ENCODE results near the gene MEX3D.
"Not testable (repeated sequence)": the region's sequence is repeated elsewhere in the genome, so short reads cannot be mapped to it uniquely, and the experiment has no call there.

MEX3D gene

DNA sequence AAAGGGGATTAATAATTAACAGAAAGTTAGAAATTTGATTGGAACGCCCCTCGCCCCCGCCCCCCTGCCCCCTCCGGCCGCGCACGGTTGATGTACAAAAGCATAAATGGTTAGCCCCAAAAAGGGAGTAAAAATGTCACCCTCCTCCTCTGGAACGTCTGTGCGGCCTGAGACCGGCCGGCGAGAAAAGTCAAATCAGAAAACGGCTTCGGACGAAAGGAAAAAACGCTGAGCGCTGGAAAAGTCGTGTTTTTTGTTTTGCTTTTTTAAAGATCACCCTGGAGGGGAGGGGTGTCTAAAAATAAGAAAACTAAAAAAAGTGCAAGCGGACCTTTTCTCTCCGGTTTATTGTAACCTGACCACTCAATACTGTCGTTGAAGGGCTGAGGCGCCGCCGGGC lies 13.2 kb downstream of the MEX3D start:
- H3K4me3 Mint-ChIP-seq, result no peak overlapping the region
- no peaks in the 10 kb centered on the region for H3K4me1 Mint-ChIP-seq
- no peak overlapping the region for H3K27ac Mint-ChIP-seq
- DNase-seq, result no peak
- H3K27me3 Mint-ChIP-seq, result peaks cover 11% of the 10 kb centered on the region
- CTCF ChIA-PET, result no interaction called here
- no peaks in the 10 kb centered on the region for H3K9me3 Mint-ChIP-seq
- no peaks in the 10 kb centered on the region for H3K36me3 Mint-ChIP-seq

DNA sequence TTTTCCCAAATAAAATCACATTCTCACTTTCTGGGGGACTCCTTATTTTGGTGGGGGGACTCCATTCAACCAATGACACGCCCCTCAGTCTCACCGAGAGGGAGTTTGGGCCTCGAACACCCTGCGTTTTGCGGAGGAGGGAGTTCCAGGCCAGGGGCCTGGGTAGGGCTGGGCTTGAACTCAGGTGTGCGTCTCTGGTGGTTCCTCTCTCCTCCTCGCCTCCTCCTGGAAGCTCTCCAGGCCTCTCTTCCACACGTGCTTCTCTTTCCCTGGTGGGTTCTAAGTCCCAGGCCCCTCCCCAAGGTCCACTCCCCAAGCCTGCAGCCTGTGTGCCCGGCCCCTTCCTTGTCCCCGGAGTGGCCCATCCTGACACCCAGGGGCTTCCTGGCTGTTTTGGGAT lies 14.7 kb downstream of the MEX3D start:
- DNase-seq, result no peak
- Mint-ChIP-seq H3K4me1 (no peaks in the 10 kb centered on the region), H3K27ac (no peak overlapping the region), H3K9me3 (no peaks in the 10 kb centered on the region), H3K4me3 (no peak overlapping the region), H3K27me3 (peaks cover 15% of the 10 kb centered on the region), H3K36me3 (no peaks in the 10 kb centered on the region)
- CTCF ChIA-PET, result interaction anchor here (1.3 kb wide), 1 partner anchor 119 kb away, joined by 3 read pairs; no protein-coding TSS in a partner anchor

DNA sequence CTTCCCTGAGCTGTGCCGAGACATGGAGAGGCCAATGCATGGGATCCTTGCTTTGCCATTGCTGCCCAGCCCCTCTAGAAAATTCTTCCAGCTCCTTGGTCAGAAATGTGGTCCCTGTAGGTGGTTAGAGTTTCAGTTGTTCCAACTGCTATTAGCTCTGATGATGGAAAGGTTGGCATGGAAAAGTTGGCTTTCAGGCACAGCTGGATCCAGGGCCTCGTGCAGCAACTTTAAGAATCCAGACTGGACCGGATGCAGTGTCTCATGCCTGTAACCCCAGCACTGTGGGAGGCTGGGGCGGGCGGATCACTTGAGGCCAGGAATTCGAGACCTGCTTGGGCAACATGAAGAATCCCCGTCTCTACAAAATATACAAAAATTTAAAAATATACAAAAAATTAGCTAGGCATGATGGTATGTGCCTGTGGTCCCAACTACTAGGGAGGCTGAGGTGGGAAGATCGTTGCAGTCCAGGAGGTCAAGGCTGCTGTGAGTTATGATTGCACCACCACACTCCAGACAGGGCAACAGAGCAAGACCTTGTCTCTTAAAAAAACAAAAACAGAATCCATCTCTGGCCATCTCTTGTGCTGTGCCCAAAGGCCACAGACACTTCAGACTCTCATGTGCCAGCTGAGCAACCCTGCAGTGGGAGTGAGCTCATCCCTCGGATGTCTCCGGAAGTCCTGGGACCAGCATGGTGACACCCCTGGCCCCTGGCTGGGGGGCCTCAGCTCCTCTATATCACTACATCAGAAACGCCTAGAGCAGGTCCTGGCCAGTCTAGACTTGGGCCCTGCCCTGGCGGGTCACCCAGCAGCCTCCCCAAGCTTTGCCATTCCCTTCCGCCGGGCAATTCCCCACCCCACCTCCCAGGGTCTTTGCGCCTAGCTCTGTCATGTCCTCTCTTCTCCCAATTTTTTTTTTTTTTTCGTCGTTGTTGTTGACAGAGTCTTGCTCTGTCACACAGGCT lies 16.8 kb downstream of the MEX3D start:
- H3K27ac Mint-ChIP-seq, result no peak overlapping the region
- H3K4me1 Mint-ChIP-seq, result no peaks in the 10 kb centered on the region
- H3K27me3 Mint-ChIP-seq, result peaks cover 25% of the 10 kb centered on the region
- H3K4me3 Mint-ChIP-seq, result no peak overlapping the region
- CTCF ChIA-PET, result no interaction called here
- no peaks in the 10 kb centered on the region for H3K36me3 Mint-ChIP-seq
- no peak for DNase-seq
- no peaks in the 10 kb centered on the region for H3K9me3 Mint-ChIP-seq

DNA sequence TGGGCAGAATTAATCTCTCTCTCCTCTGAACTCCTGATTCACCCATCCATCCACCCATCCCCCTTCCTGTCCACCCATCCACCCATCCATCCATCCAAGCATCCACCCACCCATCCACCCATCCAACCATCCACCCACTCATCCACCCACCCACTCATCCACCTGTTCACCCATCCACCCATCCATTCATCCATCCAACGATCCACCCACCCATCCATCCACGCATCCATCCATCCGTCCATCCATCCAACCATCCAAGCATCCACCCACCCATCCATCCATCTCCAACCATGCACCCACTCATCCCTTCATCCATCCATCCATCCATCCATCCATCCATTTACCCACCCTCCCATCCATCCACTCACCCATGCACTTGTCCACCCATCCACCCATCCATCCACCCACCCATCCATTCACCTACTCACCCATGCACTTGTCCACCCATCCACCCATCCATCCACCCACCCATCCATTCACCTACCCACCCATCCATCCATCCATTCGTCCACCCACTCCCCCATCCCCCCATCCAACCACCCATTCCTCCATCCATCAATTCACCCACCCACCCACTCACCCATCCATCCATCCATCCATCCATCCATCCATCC lies 18.7 kb downstream of the MEX3D start:
- peaks cover 44% of the 10 kb centered on the region for H3K27me3 Mint-ChIP-seq
- no peaks in the 10 kb centered on the region for H3K36me3 Mint-ChIP-seq
- no peaks in the 10 kb centered on the region for H3K9me3 Mint-ChIP-seq
- no peak overlapping the region for H3K4me3 Mint-ChIP-seq
- peaks cover 4% of the 10 kb centered on the region for H3K4me1 Mint-ChIP-seq
- no peak overlapping the region for H3K27ac Mint-ChIP-seq
- no peak for DNase-seq
- CTCF ChIA-PET, result no interaction called here

DNA sequence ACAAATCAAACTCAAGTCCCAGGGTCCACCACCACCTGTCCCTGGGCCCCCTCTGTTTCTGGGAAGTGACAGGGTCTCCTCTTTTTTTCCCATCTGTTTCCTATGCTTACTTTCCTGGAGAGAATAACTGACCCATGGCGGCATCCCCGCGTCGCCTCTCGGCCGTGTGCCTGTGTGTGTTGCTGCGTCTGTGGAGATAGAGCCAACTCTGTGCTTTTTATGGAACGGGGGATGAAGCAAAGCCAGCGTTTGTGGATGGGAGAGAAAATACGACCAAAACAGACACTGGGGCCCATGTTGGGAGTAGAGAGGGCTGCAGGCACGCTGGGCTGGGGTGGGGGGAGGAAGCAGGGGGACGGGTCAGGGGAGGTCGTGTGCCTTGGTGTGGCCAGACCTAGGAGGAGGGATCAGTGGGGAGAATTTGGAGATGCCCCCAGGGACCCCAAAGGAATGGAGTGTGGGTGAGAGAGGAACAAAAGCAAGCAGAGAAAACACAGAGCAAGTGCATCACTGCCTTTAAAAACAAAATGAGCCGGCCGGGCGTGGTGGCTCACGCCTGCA lies 27.7 kb downstream of the MEX3D start:
- no peak overlapping the region for H3K27ac Mint-ChIP-seq
- no peaks in the 10 kb centered on the region for H3K9me3 Mint-ChIP-seq
- no peaks in the 10 kb centered on the region for H3K4me1 Mint-ChIP-seq
- H3K27me3 Mint-ChIP-seq, result peaks cover 58% of the 10 kb centered on the region
- H3K4me3 Mint-ChIP-seq, result no peak overlapping the region
- no peak for DNase-seq
- CTCF ChIA-PET, result no interaction called here
- no peaks in the 10 kb centered on the region for H3K36me3 Mint-ChIP-seq

DNA sequence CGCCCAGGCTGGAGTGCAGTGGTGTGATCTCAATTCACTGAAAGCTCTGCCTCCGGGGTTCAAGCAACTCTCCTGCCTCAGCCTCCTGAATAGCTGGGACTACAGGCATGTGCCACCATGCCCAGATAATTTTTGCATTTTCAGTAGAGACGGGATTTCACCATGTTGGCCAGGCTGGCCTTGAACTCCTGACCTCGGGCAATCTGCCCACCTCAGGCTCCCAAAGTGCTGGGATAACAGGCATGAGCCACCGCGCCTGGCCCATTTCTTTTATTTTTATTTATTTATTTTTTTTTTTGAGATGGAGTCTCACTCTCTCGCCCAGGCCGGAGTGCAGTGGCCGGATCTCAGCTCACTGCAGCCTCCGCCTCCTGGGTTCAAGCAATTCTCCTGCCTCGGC lies 28.4 kb downstream of the MEX3D start:
- DNase-seq, H3K9me3 Mint-ChIP-seq, H3K27ac Mint-ChIP-seq, H3K36me3 Mint-ChIP-seq, H3K4me1 Mint-ChIP-seq, H3K4me3 Mint-ChIP-seq, CTCF ChIA-PET: not testable (repeated sequence)
- peaks cover 51% of the 10 kb centered on the region for H3K27me3 Mint-ChIP-seq

DNA sequence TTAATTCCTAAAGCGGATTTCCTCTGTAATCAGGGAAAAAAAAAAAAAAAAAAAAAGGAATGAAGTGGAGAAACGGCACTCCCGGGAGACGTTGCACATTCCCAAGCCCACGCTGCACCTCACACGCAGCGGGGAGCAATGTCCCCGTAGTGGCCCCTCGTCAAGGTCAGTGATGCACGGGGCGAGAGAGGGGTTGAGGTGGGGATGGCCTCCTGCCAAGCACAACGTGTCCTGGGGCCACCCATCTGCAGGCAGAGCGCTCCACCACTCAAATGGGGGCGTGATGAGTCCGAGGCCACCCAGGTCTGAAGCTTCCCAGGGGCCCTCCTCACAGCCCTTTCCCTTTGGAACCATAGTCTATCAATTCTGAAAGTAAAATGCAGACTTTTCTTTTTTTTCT lies 29.1 kb downstream of the MEX3D start:
- peaks cover 44% of the 10 kb centered on the region for H3K27me3 Mint-ChIP-seq
- no peaks in the 10 kb centered on the region for H3K36me3 Mint-ChIP-seq
- CTCF ChIA-PET, result no interaction called here
- no peak for DNase-seq
- H3K4me3 Mint-ChIP-seq, result no peak overlapping the region
- no peaks in the 10 kb centered on the region for H3K4me1 Mint-ChIP-seq
- no peak overlapping the region for H3K27ac Mint-ChIP-seq
- H3K9me3 Mint-ChIP-seq, result no peaks in the 10 kb centered on the region

DNA sequence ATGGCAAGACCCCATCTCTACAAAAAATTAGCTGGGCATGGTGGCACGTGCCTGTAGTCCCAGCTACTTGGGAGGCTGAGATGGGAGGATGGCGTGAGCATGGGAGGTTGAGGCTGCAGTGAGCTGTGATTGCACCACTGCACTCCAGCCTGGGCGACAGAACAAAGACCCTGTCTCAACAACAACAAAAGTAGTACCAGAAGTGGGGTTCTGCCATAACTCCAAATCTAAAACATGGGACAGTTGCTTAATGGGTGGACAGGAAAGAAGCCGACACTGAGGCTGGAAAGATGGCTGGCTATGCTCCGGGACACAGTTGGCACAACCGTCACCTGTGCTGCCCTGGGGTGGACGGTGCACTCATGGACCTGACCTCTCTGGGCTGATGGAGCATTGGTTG lies 32.4 kb downstream of the MEX3D start:
- H3K4me1 Mint-ChIP-seq, CTCF ChIA-PET, DNase-seq, H3K36me3 Mint-ChIP-seq, H3K9me3 Mint-ChIP-seq, H3K4me3 Mint-ChIP-seq, H3K27ac Mint-ChIP-seq: not testable (repeated sequence)
- peaks cover 24% of the 10 kb centered on the region for H3K27me3 Mint-ChIP-seq

DNA sequence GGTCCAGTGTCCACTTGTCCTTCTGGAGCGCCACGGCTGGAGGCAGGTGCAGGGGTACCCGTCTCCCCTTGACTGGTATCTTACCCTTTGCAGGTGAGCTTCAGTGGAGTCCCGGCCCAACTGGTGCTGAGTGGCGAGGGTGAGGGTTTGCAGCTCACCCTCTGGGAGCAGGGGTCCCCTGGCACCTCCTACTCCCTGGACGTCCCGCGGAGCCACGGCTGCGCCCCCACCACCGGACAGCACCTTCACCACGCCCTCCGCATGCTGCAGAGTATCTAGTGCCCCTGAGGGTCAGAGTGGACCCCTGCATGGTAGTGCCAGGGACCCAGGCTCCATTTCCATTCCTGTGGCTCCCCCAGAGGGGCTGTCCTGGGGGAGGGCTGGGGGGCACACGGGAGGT lies 33.2 kb downstream of the MEX3D start:
- Mint-ChIP-seq H3K27ac (no peak overlapping the region), H3K27me3 (peaks cover 18% of the 10 kb centered on the region), H3K4me1 (no peaks in the 10 kb centered on the region), H3K4me3 (no peak overlapping the region), H3K9me3 (no peaks in the 10 kb centered on the region), H3K36me3 (no peaks in the 10 kb centered on the region)
- DNase-seq, result no peak
- CTCF ChIA-PET, result no interaction called here

DNA sequence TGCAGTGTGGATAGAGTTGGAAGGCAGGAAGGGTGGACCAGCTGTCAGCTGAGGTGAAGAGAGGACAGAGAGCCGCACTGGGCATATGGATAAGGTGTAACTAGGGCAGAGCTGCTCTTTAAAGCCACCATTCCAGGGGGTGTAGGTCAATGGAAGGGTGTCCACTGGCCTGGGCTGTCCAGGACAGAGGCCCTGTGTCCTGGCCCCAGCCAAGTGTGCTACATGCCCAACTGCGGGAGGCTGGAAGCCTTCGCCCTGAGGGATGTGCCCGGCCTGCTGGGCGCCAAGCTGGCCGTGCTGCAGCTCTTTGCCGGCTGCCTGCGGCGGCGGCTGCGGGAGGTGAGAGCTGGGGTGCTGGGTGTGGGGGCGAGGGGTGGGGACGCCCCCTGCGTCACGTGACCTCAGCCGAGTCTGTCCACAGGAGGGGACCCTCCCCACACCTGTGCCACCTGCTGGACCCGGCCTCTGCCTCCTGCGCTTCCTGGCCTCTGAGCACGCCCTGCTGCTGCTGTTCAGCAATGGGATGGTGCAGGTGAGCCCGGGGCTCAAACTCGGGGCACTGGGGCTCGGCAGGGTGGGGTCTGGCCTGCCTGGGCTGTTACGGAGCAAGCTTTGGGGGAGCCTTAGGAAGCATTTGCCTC lies 34.5 kb downstream of the MEX3D start:
- Mint-ChIP-seq H3K27ac (no peak overlapping the region), H3K27me3 (peaks cover 7% of the 10 kb centered on the region), H3K36me3 (no peaks in the 10 kb centered on the region), H3K4me3 (no peak overlapping the region), H3K9me3 (no peaks in the 10 kb centered on the region), H3K4me1 (no peaks in the 10 kb centered on the region)
- CTCF ChIA-PET, result no interaction called here
- DNase-seq, result no peak

DNA sequence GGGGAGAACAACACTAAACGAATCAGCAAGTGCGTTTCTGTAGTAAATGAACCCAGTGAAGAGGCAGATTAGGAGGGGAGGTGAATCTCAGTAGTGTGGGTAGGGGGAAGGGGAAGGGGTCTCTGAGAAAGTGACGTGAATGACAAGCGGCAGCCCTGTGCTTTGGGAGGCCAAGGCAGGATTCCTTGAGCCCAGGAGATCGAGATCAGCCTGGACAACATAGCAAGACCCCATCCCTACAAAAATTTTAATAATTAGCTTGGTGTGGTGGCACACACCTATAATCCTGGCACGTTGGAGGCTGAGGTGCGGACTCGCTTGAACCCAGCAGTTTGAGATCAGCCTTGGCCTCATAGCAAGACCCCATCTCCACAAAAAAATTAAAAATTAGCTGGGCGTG lies 36.1 kb downstream of the MEX3D start:
- CTCF ChIA-PET, result no interaction called here
- Mint-ChIP-seq H3K36me3 (no peaks in the 10 kb centered on the region), H3K27ac (no peak overlapping the region), H3K4me1 (no peaks in the 10 kb centered on the region), H3K9me3 (no peaks in the 10 kb centered on the region), H3K4me3 (no peak overlapping the region), H3K27me3 (peaks cover 6% of the 10 kb centered on the region)
- no peak for DNase-seq

DNA sequence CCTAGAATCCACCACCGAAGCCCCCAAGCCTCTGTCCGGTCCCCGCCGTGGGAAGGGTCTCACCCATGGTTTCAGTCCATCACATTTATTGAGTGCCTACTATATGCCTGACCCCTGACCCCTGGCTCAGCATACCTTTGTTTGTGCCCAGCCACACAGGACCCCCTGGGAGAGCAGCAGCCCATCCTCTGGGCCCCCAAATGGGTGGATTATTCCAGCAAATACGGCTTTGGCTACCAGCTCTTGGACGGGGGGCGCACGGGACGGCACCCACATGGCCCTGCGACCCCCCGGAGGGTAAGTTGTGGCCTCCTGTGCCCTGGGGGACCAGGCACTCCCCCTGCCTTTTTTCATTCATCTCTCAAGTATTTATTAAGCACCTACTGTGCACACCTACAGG lies 36.5 kb downstream of the MEX3D start:
- H3K27ac Mint-ChIP-seq, result no peak overlapping the region
- CTCF ChIA-PET, result no interaction called here
- H3K4me3 Mint-ChIP-seq, result no peak overlapping the region
- peaks cover 10% of the 10 kb centered on the region for H3K27me3 Mint-ChIP-seq
- DNase-seq, result no peak
- H3K9me3 Mint-ChIP-seq, result no peaks in the 10 kb centered on the region
- no peaks in the 10 kb centered on the region for H3K4me1 Mint-ChIP-seq
- H3K36me3 Mint-ChIP-seq, result no peaks in the 10 kb centered on the region

DNA sequence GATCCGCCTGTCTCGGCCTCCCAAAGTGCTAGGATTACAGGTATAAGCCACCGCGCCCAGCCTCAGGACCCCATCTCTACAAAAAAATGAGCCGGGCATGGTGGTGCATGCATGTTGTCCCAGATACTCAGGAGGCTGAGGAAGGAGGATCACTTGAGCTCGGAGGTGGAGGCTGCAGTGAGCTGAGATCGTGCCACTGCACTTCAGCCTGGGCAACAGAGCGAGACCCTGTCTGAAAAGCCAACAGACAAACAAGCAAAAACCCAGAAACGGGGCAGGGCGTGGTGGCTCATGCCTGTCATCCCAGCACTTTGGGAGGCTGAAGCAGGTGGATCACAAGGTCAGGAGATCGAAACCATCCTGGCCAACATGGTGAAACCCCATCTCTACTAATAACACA lies 37.3 kb downstream of the MEX3D start:
- peaks cover 17% of the 10 kb centered on the region for H3K27me3 Mint-ChIP-seq
- H3K4me3 Mint-ChIP-seq, H3K9me3 Mint-ChIP-seq, CTCF ChIA-PET, DNase-seq, H3K4me1 Mint-ChIP-seq, H3K36me3 Mint-ChIP-seq: not testable (repeated sequence)
- peak overlapping the region; percentile 24 for H3K27ac Mint-ChIP-seq

DNA sequence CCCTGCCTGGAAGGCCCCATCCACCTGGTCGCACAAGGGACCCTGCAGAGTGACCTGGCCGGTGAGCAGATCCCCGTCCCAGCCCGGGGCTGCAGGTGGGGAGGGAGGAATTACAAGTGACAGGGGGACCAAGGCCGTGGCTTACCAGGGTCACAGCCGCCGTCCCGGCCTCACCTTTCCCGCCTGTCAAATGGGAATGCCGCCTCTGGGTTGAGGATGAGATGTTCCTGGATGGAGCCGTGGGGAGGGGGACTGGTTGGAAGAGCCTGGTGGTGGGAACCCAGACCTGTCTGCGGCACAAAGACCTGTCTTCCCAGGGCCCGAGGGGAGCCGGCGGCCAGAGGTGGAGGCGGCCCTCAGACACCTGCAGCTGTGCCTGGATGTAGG lies 38.7 kb downstream of the MEX3D start:
- Mint-ChIP-seq H3K27ac (no peak overlapping the region), H3K4me1 (peaks cover 2% of the 10 kb centered on the region), H3K4me3 (no peak overlapping the region), H3K27me3 (peaks cover 32% of the 10 kb centered on the region), H3K36me3 (no peaks in the 10 kb centered on the region), H3K9me3 (no peaks in the 10 kb centered on the region)
- CTCF ChIA-PET, result no interaction called here
- no peak for DNase-seq
